Panc1 (cell line): ENCODE measurements around the gene PDLIM3.

Experiments
- CTCF ChIP-seq: fragments of 450-650 bp; IDR thresholded peaks from 2 replicates; pipeline ENCODE4 v1.5.1; 2017; ENCODE audit warnings: mild to moderate bottlenecking
- POLR2AphosphoS5 ChIP-seq: IDR thresholded peaks from 2 replicates; pipeline ENCODE4 v1.6.1; 2012; ENCODE audit warnings: mild to moderate bottlenecking, low read depth, low read length, moderate library complexity
- REST ChIP-seq, 2 experiments: IDR thresholded peaks; 2 replicates each; pipeline ENCODE4 v1.6.1; 2011 to 2012; ENCODE audit warnings: low read depth in 2 of 2, control low read depth in 1 of 2, low read length in 1 of 2, mild to moderate bottlenecking in 1 of 2, moderate library complexity in 1 of 2; ENCODE audit not compliant: insufficient read depth in 1 of 2

- TF ChIP-seq CTCF (no peak), POLR2AphosphoS5 (no peak), REST (IDR thresholded peaks at IDR 0.05; ENCODE audit: insufficient read depth in 1 of 2, low read depth in 2 of 2, low read length in 1 of 2) (no peak)
Observed at GRCh38 chr4:185457136-185457535, 78.2 kb downstream of the PDLIM3 start.
